SK-N-MC (cell line): ENCODE data around the gene AMFR.

Experiments
- EZH2 ChIP-seq: fragments of 200-600 bp; sonication (generic); IDR thresholded peaks from one replicate; pipeline ENCODE4 v1.6.1; 2017; ENCODE audit warnings: antibody characterized with exemption
- FOXP2 ChIP-seq: optimal IDR thresholded peaks from 2 replicates; pipeline ENCODE3; 2011; ENCODE audit warnings: mild to moderate bottlenecking, moderate library complexity; ENCODE audit not compliant: insufficient read depth; ENCODE audit errors: extremely low read length, control extremely low read depth
- POLR2AphosphoS5 ChIP-seq: IDR thresholded peaks from 2 replicates; pipeline ENCODE4 v1.6.1; 2012; ENCODE audit warnings: mild to moderate bottlenecking, low read depth, low read length, borderline replicate concordance

- TF ChIP-seq EZH2 (no peak), POLR2AphosphoS5 (no peak), FOXP2 (no peak)
Observed at GRCh38 chr16:56354746-56355145, 70.6 kb downstream of the AMFR start.
